Astrocyte (in vitro differentiated cells and primary cell): ENCODE data around the gene FARS2. TPM values are rescaled to one million over a fixed set of nuclear protein-coding genes. Genes with fewer than 3 reads are reported as not detected.

ENCODE experiments used
- DNase-seq: peaks from one replicate; pipeline ENCODE4 v3.0.0-alpha.2; 2010; ENCODE audit warnings: low read depth
- FAIRE-seq: peaks from 2 replicates; lab custom pipeline; 2011; peaks lifted over from hg19 to GRCh38; lab: Jason Lieb, UNC
- H2AFZ ChIP-seq: 2 replicates; pipeline ENCODE4 v1.6.0; 2012; ENCODE audit warnings: low read depth, low read length, inconsistent platforms
- H3K27ac ChIP-seq: 2 replicates; pipeline ENCODE4 v1.5.1; 2011; ENCODE audit warnings: low read depth, low read length, inconsistent platforms
- H3K27me3 ChIP-seq: 2 replicates; pipeline ENCODE4 v1.6.0; 2011; ENCODE audit warnings: low read length, inconsistent platforms; ENCODE audit not compliant: insufficient read depth
- H3K36me3 ChIP-seq: 2 replicates; pipeline ENCODE4 v1.5.1; 2011; ENCODE audit warnings: low read length, inconsistent platforms; ENCODE audit not compliant: insufficient read depth
- H3K4me1 ChIP-seq: 2 replicates; pipeline ENCODE4 v1.5.1; 2011; ENCODE audit warnings: low read length, inconsistent platforms; ENCODE audit not compliant: insufficient read depth
- H3K4me2 ChIP-seq: 2 replicates; pipeline ENCODE4 v1.6.0; 2012; ENCODE audit warnings: low read length, inconsistent platforms
- H3K4me3 ChIP-seq: 2 replicates; pipeline ENCODE4 v1.5.1; 2011; ENCODE audit warnings: low read depth, mild to moderate bottlenecking, low read length, inconsistent platforms; ENCODE audit not compliant: insufficient read depth
- H3K79me2 ChIP-seq: 2 replicates; pipeline ENCODE4 v1.6.0; 2012; ENCODE audit warnings: mild to moderate bottlenecking, low read length, inconsistent platforms; ENCODE audit not compliant: insufficient read depth
- H3K9ac ChIP-seq: 2 replicates; pipeline ENCODE4 v1.6.0; 2012; ENCODE audit warnings: mild to moderate bottlenecking, low read length, inconsistent platforms
- H3K9me3 ChIP-seq: 2 replicates; pipeline ENCODE4 v1.5.1; 2012; ENCODE audit warnings: low read depth, mild to moderate bottlenecking, low read length, inconsistent platforms; ENCODE audit not compliant: insufficient read depth
- H4K20me1 ChIP-seq: 2 replicates; pipeline ENCODE4 v1.6.0; 2012; ENCODE audit warnings: low read length, inconsistent platforms; ENCODE audit not compliant: insufficient read depth
- H3K27ac Mint-ChIP-seq: one replicate; pipeline ENCODE4 v1.8.0; 2021; ENCODE audit warnings: mild to moderate bottlenecking, mixed read lengths; ENCODE audit not compliant: unreplicated experiment
- H3K27me3 Mint-ChIP-seq: one replicate; pipeline ENCODE4 v1.8.0; 2021; ENCODE audit warnings: low read depth, mixed read lengths; ENCODE audit not compliant: unreplicated experiment
- H3K36me3 Mint-ChIP-seq: one replicate; pipeline ENCODE4 v1.8.0; 2021; ENCODE audit warnings: low read depth, mixed read lengths; ENCODE audit not compliant: unreplicated experiment
- H3K4me1 Mint-ChIP-seq: one replicate; pipeline ENCODE4 v1.8.0; 2021; ENCODE audit warnings: low read depth, mixed read lengths; ENCODE audit not compliant: unreplicated experiment
- H3K4me3 Mint-ChIP-seq: one replicate; pipeline ENCODE4 v1.8.0; 2021; ENCODE audit warnings: mild to moderate bottlenecking, moderate library complexity, mixed read lengths; ENCODE audit not compliant: unreplicated experiment
- H3K9me3 Mint-ChIP-seq: one replicate; pipeline ENCODE4 v1.8.0; 2021; ENCODE audit warnings: mild to moderate bottlenecking, mixed read lengths; ENCODE audit not compliant: unreplicated experiment
- CTCF ChIP-seq: IDR thresholded peaks from 2 replicates; pipeline ENCODE4 v1.5.1; 2011; ENCODE audit warnings: low read depth, mild to moderate bottlenecking, inconsistent platforms, low read length, moderate library complexity; ENCODE audit not compliant: insufficient read depth
- EZH2 ChIP-seq: IDR thresholded peaks from 2 replicates; pipeline ENCODE4 v1.6.1; 2012; ENCODE audit warnings: mild to moderate bottlenecking, low read length, inconsistent platforms; ENCODE audit not compliant: insufficient read depth
- total RNA-seq: library from RNA; stranded (reverse); gene quantifications from 2 replicates; pipeline ENCODE4 v1.2.1, GENCODE V29; 2021

FARS2 gene
- total RNA-seq, 1 donor from 2014 or later = 13.3 TPM

DNA sequence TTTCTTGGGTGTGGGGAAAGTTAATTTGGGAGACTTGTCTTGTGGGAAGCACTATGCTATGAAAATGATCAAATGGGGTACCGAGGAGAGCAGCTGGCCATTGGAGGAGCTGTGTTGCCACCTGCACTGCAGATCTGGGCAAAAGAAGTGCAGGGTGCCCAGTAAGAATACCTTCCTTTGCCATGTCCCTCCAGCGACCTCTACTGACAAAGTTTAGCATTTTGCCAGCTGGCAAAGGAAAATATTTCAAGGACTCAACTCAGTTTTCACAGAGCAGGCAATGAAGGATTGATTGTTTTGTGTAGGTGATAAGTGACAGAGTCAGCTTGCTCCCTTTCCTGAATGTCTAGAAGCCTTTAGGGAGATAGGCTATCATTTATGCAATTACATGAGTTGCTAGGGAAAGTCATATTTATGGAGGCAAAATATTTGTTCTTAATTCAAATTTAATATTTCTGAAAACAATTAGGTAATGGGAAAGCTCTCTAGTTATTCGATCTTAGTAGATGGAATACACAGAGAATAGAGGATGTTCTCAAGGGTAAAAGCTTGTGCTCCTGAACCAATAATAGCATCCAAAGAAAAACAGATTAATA lies 118.4 kb downstream of the FARS2 start:
- no peak overlapping the region for H3K27ac ChIP-seq
- H3K4me3 ChIP-seq = no peak overlapping the region
- Mint-ChIP-seq H3K4me1 (peaks cover 12% of the 10 kb centered on the region), H3K4me3 (no peak overlapping the region), H3K27ac (no peak overlapping the region), H3K9me3 (no peaks in the 10 kb centered on the region), H3K27me3 (no peaks in the 10 kb centered on the region), H3K36me3 (no peaks in the 10 kb centered on the region)
- no peak for DNase-seq
- no peaks in the 10 kb centered on the region for H3K27me3 ChIP-seq
- TF ChIP-seq EZH2 = no peak
- TF ChIP-seq CTCF = peak; percentile 31
- no peak for FAIRE-seq
- no peaks in the 10 kb centered on the region for H3K36me3 ChIP-seq
- no peaks in the 10 kb centered on the region for H3K9me3 ChIP-seq
- H2AFZ ChIP-seq = no peak overlapping the region
- H3K4me1 ChIP-seq = no peaks in the 10 kb centered on the region
- no peak overlapping the region for H3K9ac ChIP-seq
- no peak overlapping the region for H3K4me2 ChIP-seq
- H3K79me2 ChIP-seq = peaks cover 4% of the 10 kb centered on the region
- H4K20me1 ChIP-seq = peaks cover 32% of the 10 kb centered on the region

DNA sequence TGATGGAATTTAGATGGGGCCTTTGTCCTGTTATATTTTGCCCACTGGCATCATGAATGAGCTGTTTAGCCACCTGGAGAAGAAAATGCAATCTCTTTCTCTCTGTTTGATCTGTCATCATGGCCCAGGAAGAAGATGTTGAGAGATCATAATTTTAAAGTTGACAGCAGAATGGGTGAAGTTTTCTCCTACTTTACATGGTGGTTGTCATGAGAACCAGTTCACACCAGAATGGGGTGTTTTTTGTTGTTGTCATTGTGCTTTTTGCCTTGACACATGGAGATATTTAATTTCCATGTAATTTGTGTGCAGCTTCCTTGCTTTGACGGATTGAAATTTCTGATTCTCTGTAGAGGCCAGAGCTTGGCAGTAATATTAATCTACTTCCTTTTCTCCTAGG lies 122.5 kb downstream of the FARS2 start:
- Histone ChIP-seq H4K20me1 (peaks cover 32% of the 10 kb centered on the region), H3K79me2 (peaks cover 4% of the 10 kb centered on the region), H3K4me1 (no peaks in the 10 kb centered on the region), H3K4me2 (no peak overlapping the region), H3K9ac (no peak overlapping the region), H2AFZ (no peak overlapping the region), H3K27me3 (no peaks in the 10 kb centered on the region), H3K36me3 (no peaks in the 10 kb centered on the region), H3K4me3 (no peak overlapping the region), H3K27ac (no peak overlapping the region), H3K9me3 (no peaks in the 10 kb centered on the region)
- H3K4me3 Mint-ChIP-seq = no peak overlapping the region
- FAIRE-seq (no peak), DNase-seq (no peak)
- peaks cover 13% of the 10 kb centered on the region for H3K4me1 Mint-ChIP-seq
- no peak overlapping the region for H3K27ac Mint-ChIP-seq
- H3K9me3 Mint-ChIP-seq = no peaks in the 10 kb centered on the region
- no peak for TF ChIP-seq EZH2
- TF ChIP-seq CTCF = no peak
- no peaks in the 10 kb centered on the region for H3K36me3 Mint-ChIP-seq
- H3K27me3 Mint-ChIP-seq = no peaks in the 10 kb centered on the region

- no peaks in the 10 kb centered on the region for H3K4me1 ChIP-seq
- Mint-ChIP-seq H3K36me3 (no peaks in the 10 kb centered on the region), H3K9me3 (no peaks in the 10 kb centered on the region), H3K4me3 (no peak overlapping the region), H3K4me1 (peaks cover 13% of the 10 kb centered on the region), H3K27me3 (no peaks in the 10 kb centered on the region), H3K27ac (no peak overlapping the region)
- H3K27me3 ChIP-seq = no peaks in the 10 kb centered on the region
- H3K79me2 ChIP-seq = peaks cover 4% of the 10 kb centered on the region
- no peaks in the 10 kb centered on the region for H3K36me3 ChIP-seq
- TF ChIP-seq EZH2 = no peak
- no peak for TF ChIP-seq CTCF
- H4K20me1 ChIP-seq = peaks cover 31% of the 10 kb centered on the region
- no peak overlapping the region for H3K27ac ChIP-seq
- H3K9ac ChIP-seq = no peak overlapping the region
- no peak for DNase-seq
- no peak for FAIRE-seq
- no peak overlapping the region for H3K4me2 ChIP-seq
- no peak overlapping the region for H3K4me3 ChIP-seq
- H2AFZ ChIP-seq = no peak overlapping the region
- no peaks in the 10 kb centered on the region for H3K9me3 ChIP-seq
These were observed 123.0 kb downstream of the FARS2 start for GRCh38 chr6:5384276-5384675.
